SU-DHL-6 (cell line): Measurements from ENCODE around the gene NAV3.

Experiments
- H2AFZ ChIP-seq: fragments of 200-600 bp; sonication (generic); 2 replicates; pipeline ENCODE4 v1.6.1; 2014; ENCODE audit warnings: low read depth, mild to moderate bottlenecking, moderate library complexity, mixed read lengths, antibody characterized with exemption, low read length; ENCODE audit not compliant: severe bottlenecking
- H3F3A ChIP-seq: fragments of 200-600 bp; shearing (Covaris generic); 2 replicates; pipeline ENCODE4 v1.6.0; 2016; ENCODE audit warnings: antibody characterized with exemption, mild to moderate bottlenecking; ENCODE audit not compliant: insufficient read depth
- H3K27ac ChIP-seq: fragments of 200-600 bp; sonication (generic); 2 replicates; pipeline ENCODE4 v1.5.1; 2016; ENCODE audit warnings: low read depth, mild to moderate bottlenecking, low read length, moderate library complexity, mixed read lengths
- H3K27me3 ChIP-seq: fragments of 200-600 bp; sonication (generic), shearing (Covaris generic); 2 replicates; pipeline ENCODE4 v1.6.0; 2014; ENCODE audit warnings: mild to moderate bottlenecking, low read length
- H3K36me3 ChIP-seq: fragments of 200-600 bp; sonication (generic); 2 replicates; pipeline ENCODE4 v1.6.1; 2014; ENCODE audit warnings: mild to moderate bottlenecking, low read length, mixed read lengths
- H3K4me2 ChIP-seq: fragments of 300-600, 200-600 bp; shearing (Covaris generic), sonication (generic); 2 replicates; pipeline ENCODE4 v1.6.0; 2014; ENCODE audit warnings: low read length, low read depth, mild to moderate bottlenecking; ENCODE audit not compliant: poor library complexity, severe bottlenecking
- H3K4me3 ChIP-seq: fragments of 200-600 bp; sonication (generic); 2 replicates; pipeline ENCODE4 v1.5.1; 2014; ENCODE audit warnings: antibody characterized with exemption, low read length, mild to moderate bottlenecking, mixed read lengths; ENCODE audit not compliant: insufficient read depth, poor library complexity, severe bottlenecking
- H3K79me2 ChIP-seq: fragments of 200-600 bp; sonication (generic); 2 replicates; pipeline ENCODE4 v1.6.1; 2014; ENCODE audit warnings: mild to moderate bottlenecking, low read length, moderate library complexity; ENCODE audit not compliant: insufficient read depth
- H3K9ac ChIP-seq: fragments of 200-600 bp; sonication (generic); 2 replicates; pipeline ENCODE4 v1.7.0; 2014; ENCODE audit warnings: mild to moderate bottlenecking, low read length
- H3K9me2 ChIP-seq: fragments of 200-600 bp; sonication (generic); replicated peaks from 2 replicates; pipeline ENCODE4 v1.6.1; 2014; ENCODE audit warnings: low read length; ENCODE audit not compliant: insufficient read depth
- H3K9me3 ChIP-seq: fragments of 200-600 bp; sonication (generic); 2 replicates; pipeline ENCODE4 v1.6.1; 2014; ENCODE audit warnings: low read length, mixed read lengths; ENCODE audit not compliant: insufficient read depth
- H4K20me1 ChIP-seq: fragments of 200-600 bp; sonication (generic); 2 replicates; pipeline ENCODE4 v1.6.1; 2014; ENCODE audit warnings: low read depth, mild to moderate bottlenecking, antibody characterized with exemption, low read length, moderate library complexity, mixed read lengths
- EZH2phosphoT487 ChIP-seq: fragments of 200-600 bp; sonication (generic), shearing (Covaris generic); conservative IDR thresholded peaks from 2 replicates; pipeline ENCODE4 v1.6.1; 2018; ENCODE audit warnings: mild to moderate bottlenecking, antibody characterized with exemption, low read length, moderate library complexity, mixed read lengths
- TF ChIP-seq, protein P1 (sequence below): fragments of 200-600 bp; sonication (generic); IDR thresholded peaks from one replicate; pipeline ENCODE4 v1.5.1; 2017; ENCODE audit warnings: antibody characterized with exemption, mild to moderate bottlenecking, low read length, moderate library complexity; ENCODE audit not compliant: insufficient read depth, poor library complexity, severe bottlenecking

Gene NAV3

GRCh38 chr12:77947746-77948145 is 117.1 kb downstream of the NAV3 start:
- no peak overlapping the region for H2AFZ ChIP-seq
- H3F3A ChIP-seq, result no peaks in the 10 kb centered on the region
- H3K4me3 ChIP-seq, result no peak overlapping the region
- no peaks in the 10 kb centered on the region for H3K9me2 ChIP-seq
- H3K27ac ChIP-seq, result no peak overlapping the region
- no peaks in the 10 kb centered on the region for H3K27me3 ChIP-seq
- H3K9me3 ChIP-seq, result no peaks in the 10 kb centered on the region
- H3K79me2 ChIP-seq, result no peaks in the 10 kb centered on the region
- no peaks in the 10 kb centered on the region for H3K36me3 ChIP-seq
- H4K20me1 ChIP-seq, result no peaks in the 10 kb centered on the region
- H3K9ac ChIP-seq, result no peak overlapping the region
- no peak overlapping the region for H3K4me2 ChIP-seq
- TF ChIP-seq, protein P1, sequence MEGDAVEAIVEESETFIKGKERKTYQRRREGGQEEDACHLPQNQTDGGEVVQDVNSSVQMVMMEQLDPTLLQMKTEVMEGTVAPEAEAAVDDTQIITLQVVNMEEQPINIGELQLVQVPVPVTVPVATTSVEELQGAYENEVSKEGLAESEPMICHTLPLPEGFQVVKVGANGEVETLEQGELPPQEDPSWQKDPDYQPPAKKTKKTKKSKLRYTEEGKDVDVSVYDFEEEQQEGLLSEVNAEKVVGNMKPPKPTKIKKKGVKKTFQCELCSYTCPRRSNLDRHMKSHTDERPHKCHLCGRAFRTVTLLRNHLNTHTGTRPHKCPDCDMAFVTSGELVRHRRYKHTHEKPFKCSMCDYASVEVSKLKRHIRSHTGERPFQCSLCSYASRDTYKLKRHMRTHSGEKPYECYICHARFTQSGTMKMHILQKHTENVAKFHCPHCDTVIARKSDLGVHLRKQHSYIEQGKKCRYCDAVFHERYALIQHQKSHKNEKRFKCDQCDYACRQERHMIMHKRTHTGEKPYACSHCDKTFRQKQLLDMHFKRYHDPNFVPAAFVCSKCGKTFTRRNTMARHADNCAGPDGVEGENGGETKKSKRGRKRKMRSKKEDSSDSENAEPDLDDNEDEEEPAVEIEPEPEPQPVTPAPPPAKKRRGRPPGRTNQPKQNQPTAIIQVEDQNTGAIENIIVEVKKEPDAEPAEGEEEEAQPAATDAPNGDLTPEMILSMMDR, result no peak
- no peak for TF ChIP-seq EZH2phosphoT487

- H3K79me2 ChIP-seq, result no peaks in the 10 kb centered on the region
- H3K9ac ChIP-seq, result no peak overlapping the region
- TF ChIP-seq, protein P1, result no peak
- no peak for TF ChIP-seq EZH2phosphoT487
- no peak overlapping the region for H3K4me2 ChIP-seq
- H3K9me2 ChIP-seq, result no peaks in the 10 kb centered on the region
- no peaks in the 10 kb centered on the region for H3K9me3 ChIP-seq
- no peak overlapping the region for H3K27ac ChIP-seq
- H3F3A ChIP-seq, result no peaks in the 10 kb centered on the region
- H3K27me3 ChIP-seq, result no peaks in the 10 kb centered on the region
- H4K20me1 ChIP-seq, result no peaks in the 10 kb centered on the region
- H3K36me3 ChIP-seq, result no peaks in the 10 kb centered on the region
- no peak overlapping the region for H3K4me3 ChIP-seq
- H2AFZ ChIP-seq, result no peak overlapping the region
Measured at GRCh38 chr12:77949943-77950342, 119.2 kb downstream of the NAV3 start.

DNA sequence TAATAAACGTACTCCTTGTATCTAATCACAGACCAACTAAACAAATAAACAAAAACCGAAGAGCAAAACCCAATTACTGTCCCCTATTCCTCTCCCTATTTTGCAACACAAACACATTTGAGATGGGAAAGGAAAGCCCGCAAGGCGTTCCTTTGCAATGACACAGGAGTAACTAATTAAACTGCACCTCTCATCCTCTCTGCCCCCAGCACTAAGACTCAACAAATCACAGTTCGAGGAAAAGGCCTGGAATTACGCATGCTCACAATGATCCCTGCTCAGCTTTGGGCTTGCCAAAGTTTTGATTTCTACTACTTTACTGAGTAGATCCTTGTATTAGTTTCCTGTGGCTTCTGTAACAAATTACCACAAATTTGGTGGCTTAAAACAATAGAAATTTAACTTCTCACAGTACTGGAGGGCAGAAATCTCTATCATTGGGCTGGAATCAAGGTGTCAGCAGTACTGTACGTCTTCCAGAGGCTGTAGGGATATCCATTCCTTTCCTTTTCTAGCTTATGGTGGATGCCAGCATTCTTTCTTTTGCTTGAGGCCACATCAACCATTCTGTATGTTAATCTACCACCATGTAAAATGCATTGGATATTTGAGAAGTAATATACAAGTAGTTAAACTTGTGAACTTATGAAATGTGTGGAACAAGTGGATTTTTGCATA is 123.0 kb downstream of the NAV3 start:
- H3K36me3 ChIP-seq, result no peaks in the 10 kb centered on the region
- no peak overlapping the region for H2AFZ ChIP-seq
- H3K4me3 ChIP-seq, result no peak overlapping the region
- H3K27me3 ChIP-seq, result no peaks in the 10 kb centered on the region
- H3K9me2 ChIP-seq, result no peaks in the 10 kb centered on the region
- H3K4me2 ChIP-seq, result no peak overlapping the region
- no peak for TF ChIP-seq EZH2phosphoT487
- TF ChIP-seq, protein P1, result no peak
- no peak overlapping the region for H3K27ac ChIP-seq
- no peaks in the 10 kb centered on the region for H3F3A ChIP-seq
- no peaks in the 10 kb centered on the region for H3K9me3 ChIP-seq
- H3K79me2 ChIP-seq, result no peaks in the 10 kb centered on the region
- no peaks in the 10 kb centered on the region for H4K20me1 ChIP-seq
- no peak overlapping the region for H3K9ac ChIP-seq
